SK-N-SH (cell line): Measurements from ENCODE around the gene CCDC183.

Source experiments
- CTCF ChIP-seq: fragments of 200-600 bp; sonication (generic); IDR thresholded peaks from 2 replicates; pipeline ENCODE4 v1.6.1; 2017; ENCODE audit warnings: antibody characterized with exemption, mild to moderate bottlenecking, moderate library complexity
- NFIC ChIP-seq: IDR thresholded peaks from 2 replicates; pipeline ENCODE4 v1.4.0; 2012; ENCODE audit warnings: borderline replicate concordance
- PBX3 ChIP-seq: IDR thresholded peaks from 2 replicates; pipeline ENCODE4; 2012
- POLR2AphosphoS5 ChIP-seq: IDR thresholded peaks from 2 replicates; pipeline ENCODE4 v1.6.1; 2012; ENCODE audit warnings: low read depth, low read length
- RAD21 ChIP-seq: IDR thresholded peaks from 2 replicates; pipeline ENCODE4 v1.6.1; 2012; ENCODE audit warnings: mild to moderate bottlenecking, low read length

- TF ChIP-seq POLR2AphosphoS5 (no peak), RAD21 (no peak), NFIC (no peak), PBX3 (no peak), CTCF (no peak)
These were observed 34.6 kb upstream of the CCDC183 start for GRCh38 chr9:136761545-136761981.
